Tibial artery (tissue), 4 donors: ENCODE results near the gene CASK.

ENCODE experiments used
- DNase-seq, 2 donors: peaks; one replicate each; pipeline ENCODE4 v3.0.0-alpha.2; 2019
- H3K27ac ChIP-seq, 2 donors: fragments of 200-600 bp; sonication (generic) in 1 of 2; 1 replicate in 1 of 2; 2 replicates in 1 of 2; pipeline ENCODE4 v1.5.1; 2018 to 2019; ENCODE audit warnings: mild to moderate bottlenecking in 1 of 2
- H3K27me3 ChIP-seq, 2 donors: fragments of 200-600 bp; sonication (generic) in 1 of 2; one replicate each; pipeline versions ENCODE4 v1.5.1 to v1.6.0; 2016 to 2019
- H3K36me3 ChIP-seq, 3 donors: fragments of 200-600 bp; sonication (generic) in 2 of 3; one replicate each; pipeline ENCODE4 v1.5.1; 2016 to 2019; ENCODE audit warnings: mild to moderate bottlenecking in 2 of 3
- H3K4me1 ChIP-seq, 4 donors: fragments of 200-600 bp; sonication (generic) in 2 of 4; 1 replicate in 3 of 4; 2 replicates in 1 of 4; pipeline ENCODE4 v1.5.1; 2016 to 2019
- H3K4me3 ChIP-seq, 2 donors: fragments of 200-600 bp; sonication (generic) in 1 of 2; 1 replicate in 1 of 2; 2 replicates in 1 of 2; pipeline ENCODE4 v1.5.1; 2018 to 2019; ENCODE audit warnings: mild to moderate bottlenecking in 2 of 2
- H3K9me3 ChIP-seq, 3 donors: fragments of 200-600 bp; sonication (generic) in 1 of 3; one replicate each; pipeline ENCODE4 v1.5.1; 2016 to 2019
- intact Hi-C: fragments of 100-400 bp; cut with DNase I; formaldehyde crosslinking; loops from one replicate; pipeline ENCODE4 v1.15.0; 2023; ENCODE audit warnings: low total_unique reads
- TF ChIP-seq, protein P1 (sequence below), 2 experiments: fragments of 200-600 bp in 1 of 2; fragments of 450-650 bp in 1 of 2; IDR thresholded peaks; one replicate each; pipeline ENCODE4 v1.5.1; 2017 to 2019; ENCODE audit warnings: antibody characterized with exemption in 2 of 2, mild to moderate bottlenecking in 1 of 2, moderate library complexity in 1 of 2

The CASK gene

DNA sequence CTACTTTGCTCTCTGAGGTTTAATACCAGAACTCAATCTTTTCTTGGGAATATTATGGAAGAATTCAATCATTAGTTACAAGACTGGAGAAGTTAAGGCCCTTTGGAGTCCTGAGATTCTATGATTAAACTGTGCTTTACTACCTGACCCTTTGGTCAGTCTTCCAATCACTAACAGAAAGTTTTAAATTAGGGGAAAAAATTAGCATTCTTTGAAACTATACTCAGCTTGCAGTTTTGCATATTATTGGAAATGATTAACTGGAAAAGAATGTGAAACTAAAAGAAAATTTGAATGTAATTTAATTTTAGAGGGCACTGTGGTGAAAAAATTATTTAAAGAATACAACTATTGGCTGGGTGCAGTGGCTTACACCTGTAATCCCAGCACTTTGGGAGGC is 253.2 kb downstream of the CASK start:
- peaks cover 0 to 19% (median 0%) of the 10 kb centered on the region in 4 donors for H3K4me1 ChIP-seq
- H3K36me3 ChIP-seq = no peaks in the 10 kb centered on the region
- TF ChIP-seq, protein P1, sequence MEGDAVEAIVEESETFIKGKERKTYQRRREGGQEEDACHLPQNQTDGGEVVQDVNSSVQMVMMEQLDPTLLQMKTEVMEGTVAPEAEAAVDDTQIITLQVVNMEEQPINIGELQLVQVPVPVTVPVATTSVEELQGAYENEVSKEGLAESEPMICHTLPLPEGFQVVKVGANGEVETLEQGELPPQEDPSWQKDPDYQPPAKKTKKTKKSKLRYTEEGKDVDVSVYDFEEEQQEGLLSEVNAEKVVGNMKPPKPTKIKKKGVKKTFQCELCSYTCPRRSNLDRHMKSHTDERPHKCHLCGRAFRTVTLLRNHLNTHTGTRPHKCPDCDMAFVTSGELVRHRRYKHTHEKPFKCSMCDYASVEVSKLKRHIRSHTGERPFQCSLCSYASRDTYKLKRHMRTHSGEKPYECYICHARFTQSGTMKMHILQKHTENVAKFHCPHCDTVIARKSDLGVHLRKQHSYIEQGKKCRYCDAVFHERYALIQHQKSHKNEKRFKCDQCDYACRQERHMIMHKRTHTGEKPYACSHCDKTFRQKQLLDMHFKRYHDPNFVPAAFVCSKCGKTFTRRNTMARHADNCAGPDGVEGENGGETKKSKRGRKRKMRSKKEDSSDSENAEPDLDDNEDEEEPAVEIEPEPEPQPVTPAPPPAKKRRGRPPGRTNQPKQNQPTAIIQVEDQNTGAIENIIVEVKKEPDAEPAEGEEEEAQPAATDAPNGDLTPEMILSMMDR (IDR thresholded peaks at IDR 0.05) = no peak
- intact Hi-C loops = no loop called here
- no peak overlapping the region for H3K27ac ChIP-seq
- no peak for DNase-seq
- no peaks in the 10 kb centered on the region for H3K9me3 ChIP-seq
- H3K27me3 ChIP-seq = no peaks in the 10 kb centered on the region
- no peak overlapping the region for H3K4me3 ChIP-seq

DNA sequence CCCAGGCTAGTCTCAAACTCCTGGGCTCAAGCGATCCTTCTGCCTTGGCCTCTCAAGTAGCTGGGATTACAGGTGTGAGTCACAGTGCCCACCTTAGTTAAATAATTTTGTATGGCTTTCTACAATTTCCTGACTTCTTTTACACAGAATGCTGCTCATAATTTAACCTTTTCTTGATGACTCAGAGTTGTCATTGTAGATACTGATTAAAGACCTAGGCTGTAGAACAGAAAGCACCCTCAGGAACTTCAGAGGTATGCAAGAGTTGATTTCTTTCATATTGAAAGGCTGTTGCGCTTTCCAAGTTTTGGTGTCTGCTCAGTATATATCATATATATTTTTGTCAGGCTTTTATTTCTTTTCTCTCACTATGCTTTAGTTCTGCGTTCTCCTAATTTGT is 255.7 kb downstream of the CASK start:
- H3K4me3 ChIP-seq = no peak overlapping the region
- intact Hi-C loops = no loop called here
- TF ChIP-seq, protein P1 (IDR thresholded peaks at IDR 0.05) = no peak
- H3K27me3 ChIP-seq = no peaks in the 10 kb centered on the region
- H3K27ac ChIP-seq = no peak overlapping the region
- no peak for DNase-seq
- no peaks in the 10 kb centered on the region for H3K36me3 ChIP-seq
- H3K9me3 ChIP-seq = no peaks in the 10 kb centered on the region
- peaks cover 0 to 42% (median 1%) of the 10 kb centered on the region in 4 donors for H3K4me1 ChIP-seq

DNA sequence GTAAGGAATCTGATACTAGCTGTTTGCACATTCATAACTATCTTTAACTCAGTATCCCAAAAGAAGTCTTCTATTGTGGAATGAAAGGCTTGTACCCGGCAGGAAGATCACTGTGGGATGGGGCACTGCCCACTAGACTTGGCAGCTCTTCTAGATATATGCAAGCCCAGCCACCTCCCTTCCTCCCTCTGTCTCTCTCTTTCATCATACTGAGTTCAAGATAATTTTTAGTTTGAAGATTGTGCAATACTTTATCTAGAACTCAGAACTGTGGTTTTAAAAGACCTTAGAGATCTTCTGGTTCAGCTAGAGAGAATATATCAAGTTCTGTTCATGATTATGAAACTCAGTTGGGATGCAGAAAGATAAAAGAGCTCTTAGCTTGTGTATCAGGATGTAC is 257.1 kb downstream of the CASK start:
- peak overlapping the region; percentile 37 to 51 for H3K27ac ChIP-seq
- intact Hi-C loops = no loop called here
- peak in 1 of 2 donors; percentile 21 for DNase-seq

DNA sequence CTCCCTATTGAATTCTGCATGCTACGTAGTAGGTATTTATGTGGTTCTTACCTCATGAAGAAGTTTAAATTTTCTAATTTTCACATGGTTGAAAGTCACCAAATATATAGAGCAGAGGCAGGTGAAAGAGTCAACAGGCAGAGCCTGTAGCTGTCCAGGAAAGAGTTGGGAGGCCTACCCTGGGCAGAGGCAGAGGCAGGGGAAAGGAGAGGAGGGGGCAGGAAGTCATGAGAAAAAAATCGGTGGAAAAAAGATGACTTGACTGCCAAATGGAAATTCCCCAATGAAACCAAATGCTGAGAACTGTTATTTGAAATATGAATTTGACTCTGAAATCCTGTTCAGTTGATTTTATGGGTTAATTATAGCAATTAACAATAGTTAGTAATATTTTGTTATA is 257.7 kb downstream of the CASK start:
- no peaks in the 10 kb centered on the region for H3K36me3 ChIP-seq
- H3K27me3 ChIP-seq = no peaks in the 10 kb centered on the region
- H3K27ac ChIP-seq = peak overlapping the region; percentile 37 to 51
- no peaks in the 10 kb centered on the region for H3K9me3 ChIP-seq
- TF ChIP-seq, protein P1 (IDR thresholded peaks at IDR 0.05) = no peak
- no peak overlapping the region for H3K4me3 ChIP-seq
- no peak for DNase-seq
- intact Hi-C loops = no loop called here
- H3K4me1 ChIP-seq = peaks cover 0 to 60% (median 3%) of the 10 kb centered on the region in 4 donors

More for the DNA sequence above, 257.1 kb downstream of the CASK start:
- Histone ChIP-seq H3K4me3 (no peak overlapping the region), H3K9me3 (no peaks in the 10 kb centered on the region), H3K27me3 (no peaks in the 10 kb centered on the region), H3K36me3 (no peaks in the 10 kb centered on the region), H3K4me1 (peaks cover 0 to 54% (median 3%) of the 10 kb centered on the region in 4 donors)
- TF ChIP-seq, protein P1 (IDR thresholded peaks at IDR 0.05) = no peak

DNA sequence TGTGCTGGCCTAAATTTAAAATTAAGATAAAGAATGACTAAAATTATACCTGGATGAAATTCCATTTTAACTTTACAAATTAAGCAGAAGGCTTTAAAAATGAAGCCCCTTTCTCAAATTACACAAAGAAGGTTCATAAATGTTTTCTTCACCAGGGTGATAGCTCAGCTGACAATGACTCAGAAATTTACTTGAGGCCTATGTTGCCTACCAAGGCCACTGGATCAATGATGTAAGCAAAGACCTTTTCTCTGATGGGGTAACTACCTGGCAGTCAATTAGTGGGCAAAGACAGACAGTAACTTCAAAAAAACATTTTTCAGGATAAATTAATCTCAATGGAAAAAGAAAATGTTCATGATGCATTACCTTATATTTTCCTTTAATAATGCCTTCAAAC is 258.4 kb downstream of the CASK start:
- no peak for DNase-seq
- intact Hi-C loops = no loop called here
- Histone ChIP-seq H3K9me3 (no peaks in the 10 kb centered on the region), H3K4me3 (no peak overlapping the region), H3K4me1 (peaks cover 0 to 61% (median 3%) of the 10 kb centered on the region in 4 donors), H3K36me3 (no peaks in the 10 kb centered on the region), H3K27ac (peak overlapping the region; percentile 76 to 80), H3K27me3 (no peaks in the 10 kb centered on the region)
- TF ChIP-seq, protein P1 (IDR thresholded peaks at IDR 0.05) = no peak

DNA sequence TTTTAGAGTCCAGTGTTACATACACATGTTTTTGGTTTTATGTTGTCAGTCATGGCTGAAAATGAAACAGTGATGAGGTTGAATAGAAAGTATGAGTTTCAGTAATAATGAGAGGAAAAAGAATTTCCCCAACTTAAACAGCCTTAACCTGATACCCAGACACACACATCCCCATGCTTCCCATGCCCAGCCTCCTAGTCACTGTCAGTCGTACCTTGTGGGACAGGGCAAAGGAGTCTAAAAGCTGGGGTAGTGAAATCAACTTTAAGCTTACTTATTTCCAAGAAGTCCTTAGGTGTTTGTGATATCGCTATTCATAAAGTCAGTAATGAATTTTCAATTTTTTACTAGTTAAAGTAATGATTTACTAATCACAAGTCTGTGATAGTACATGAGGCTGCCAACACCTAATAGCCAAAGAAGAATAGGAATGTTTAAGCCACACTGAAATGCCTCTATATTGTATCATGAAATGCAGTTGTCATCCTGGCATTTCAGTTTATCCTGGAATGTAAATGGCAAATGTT is 258.9 kb downstream of the CASK start:
- H3K4me1 ChIP-seq = peaks cover 0 to 61% (median 3%) of the 10 kb centered on the region in 4 donors
- peak overlapping the region; percentile 76 to 80 for H3K27ac ChIP-seq
- H3K27me3 ChIP-seq = no peaks in the 10 kb centered on the region
- H3K9me3 ChIP-seq = no peaks in the 10 kb centered on the region
- intact Hi-C loops = no loop called here
- DNase-seq = no peak
- peaks cover 0 to 3% (median 0%) of the 10 kb centered on the region in 3 donors for H3K36me3 ChIP-seq
- TF ChIP-seq, protein P1 (IDR thresholded peaks at IDR 0.05) = no peak
- no peak overlapping the region for H3K4me3 ChIP-seq
